Measurements from ENCODE around the gene LENG8. TPM values are rescaled to one million over a fixed set of nuclear protein-coding genes. Genes with fewer than 3 reads are reported as not detected.

LENG8 gene
- total and polyA plus RNA-seq, 2 of the 4 experiments (the other 2 are of a cell fraction), result 21.1 to 93.9 TPM

GRCh38 chr19:54492568-54492967 lies 43.6 kb downstream of the LENG8 start:
- intact Hi-C loops (cut with micrococcal nuclease) (no loop called here), dilution Hi-C loops (cut with HindIII; ENCODE audit: low sequenced_read_pairs, unreplicated experiment) (no loop called here), in situ Hi-C loops (cut with MboI; ENCODE audit: low sequenced_read_pairs) (no loop called here)
- no peak overlapping the region for H3K14ac ChIP-seq (replicated peaks; ENCODE audit: low read depth, low read length)
- no peak overlapping the region for H2AK5ac ChIP-seq (ENCODE audit: low read depth, low read length)
- H2BK20ac ChIP-seq (ENCODE audit: low read depth, low read length), result no peak overlapping the region
- H3K9ac ChIP-seq (ENCODE audit: low read depth, low read length), result no peak overlapping the region
- no peak overlapping the region for H3K4me3 ChIP-seq (ENCODE audit: insufficient read depth, low read depth, low read length)
- no peak overlapping the region for H3K56ac ChIP-seq (ENCODE audit: extremely low read depth, insufficient read depth, low read length)
- 74% methylated on average over 8 of the region's 18 CpGs; no CpG with 5 or more reads in 1 of the 2 experiments for WGBS, 2 experiments (ENCODE audit: extremely low coverage in 2 of 2, insufficient read length in 1 of 2)
- ChIA-PET CTCF (no interaction called here), POLR2A (ENCODE audit: unreplicated experiment) (no interaction called here)
- no peak overlapping the region for H2AK9ac ChIP-seq (replicated peaks; ENCODE audit: low read depth, low read length, poor library complexity)
- no peak for ATAC-seq (ENCODE audit: low read depth)
- H3K18ac ChIP-seq (ENCODE audit: low read depth, low read length), result no peak overlapping the region
- H3K23ac ChIP-seq (ENCODE audit: low read depth, low read length), result no peak overlapping the region
- H3K4me1 ChIP-seq (ENCODE audit: control insufficient read depth, insufficient read depth, low read length), result no peaks in the 10 kb centered on the region
- no TSS peak for BruUV-seq (replicated peaks)
- no peak overlapping the region for H3K27ac ChIP-seq (ENCODE audit: insufficient read depth, low read length)
- H2BK5ac ChIP-seq (ENCODE audit: low read depth, low read length, poor library complexity, severe bottlenecking), result no peak overlapping the region
- no peaks in the 10 kb centered on the region for H3K9me3 ChIP-seq (ENCODE audit: control insufficient read depth, insufficient read depth, low read length)
- no peak overlapping the region for H2AFZ ChIP-seq (replicated peaks; ENCODE audit: low read length, poor library complexity)
- no peaks in the 10 kb centered on the region for H4K20me1 ChIP-seq (ENCODE audit: insufficient read depth, low read length)
- no peak overlapping the region for H4K5ac ChIP-seq (ENCODE audit: low read depth, low read length)
- no peak for DNase-seq
- H2BK15ac ChIP-seq (ENCODE audit: low read depth, low read length), result no peak overlapping the region
- no peak overlapping the region for H2BK120ac ChIP-seq (ENCODE audit: low read depth, low read length)
- H3K4me2 ChIP-seq (ENCODE audit: low read depth, low read length), result no peak overlapping the region
- H3K27me3 ChIP-seq (ENCODE audit: control insufficient read depth, insufficient read depth, low read length), result no peaks in the 10 kb centered on the region
- no peak overlapping the region for H4K8ac ChIP-seq (ENCODE audit: low read depth in 2 of 2, low read length in 2 of 2)
- TF ChIP-seq MXI1 (IDR thresholded peaks at IDR 0.05; ENCODE audit: borderline replicate concordance, low read depth, low read length) (no peak), CHD1 (IDR thresholded peaks at IDR 0.05; ENCODE audit: low read depth, low read length) (no peak), CEBPB (IDR thresholded peaks at IDR 0.05; ENCODE audit: low read depth, low read length) (no peak), CTCF (conservative IDR thresholded peaks at IDR 0.05; ENCODE audit: low read depth, low read length) (no peak), RAD21 (IDR thresholded peaks at IDR 0.05; ENCODE audit: low read length) (no peak), BHLHE40 (IDR thresholded peaks at IDR 0.05; ENCODE audit: low read depth, low read length) (no peak), MAZ (IDR thresholded peaks at IDR 0.05; ENCODE audit: borderline replicate concordance, low read depth, low read length) (no peak), SMC3 (IDR thresholded peaks at IDR 0.05; ENCODE audit: low read depth, low read length) (no peak), RFX5 (IDR thresholded peaks at IDR 0.05; ENCODE audit: low read depth, low read length) (no peak), POLR2A (IDR thresholded peaks at IDR 0.05; ENCODE audit: low read depth, low read length) (no peak), FOS (IDR thresholded peaks at IDR 0.05; ENCODE audit: low read depth, low read length) (no peak)
- no peaks in the 10 kb centered on the region for H3K79me1 ChIP-seq (ENCODE audit: low read depth in 1 of 2, low read length in 2 of 2)
- no peak overlapping the region for H4K91ac ChIP-seq (ENCODE audit: insufficient read depth, low read depth, low read length)
- H3K36me3 ChIP-seq (ENCODE audit: control insufficient read depth, insufficient read depth, low read length), result no peaks in the 10 kb centered on the region
- H3K9me1 ChIP-seq (ENCODE audit: insufficient read depth, low read length), result no peaks in the 10 kb centered on the region; the same call in 1 of the 2 replicates
- no peak overlapping the region for H3K4ac ChIP-seq (ENCODE audit: low read depth, low read length)

Data from IMR-90 (cell line).